ENCODE data around the gene IST1. TPM values are rescaled to one million over a fixed set of nuclear protein-coding genes. Genes with fewer than 3 reads are reported as not detected.

Gene IST1
- total and polyA plus RNA-seq, 12 donors: 80.6 to 140 (median 103) TPM

- intact Hi-C loops (cut with DNase I): no loop called here
- ATAC-seq: no peak
- peaks cover 0 to 73% (median 5%) of the 10 kb centered on the region in 9 donors for H3K36me3 ChIP-seq
These were observed 16.4 kb upstream of the IST1 start for GRCh38 chr16:71878911-71879310.

GRCh38 chr16:71880176-71880575 is 15.2 kb upstream of the IST1 start:
- Histone ChIP-seq H3K4me3 (no peak overlapping the region), H3K27me3 (no peaks in the 10 kb centered on the region), H3K27ac (peak overlapping the region in 1 of 10 donors; percentile 56), H3K36me3 (peaks cover 0 to 63% (median 5%) of the 10 kb centered on the region in 9 donors), H3K4me1 (peaks cover 0 to 43% (median 18%) of the 10 kb centered on the region in 9 donors), H3K9me3 (no peaks in the 10 kb centered on the region)
- DNase-seq (no peak), ATAC-seq (no peak)
- intact Hi-C loops (cut with DNase I): loop anchor here in 8 of 10 donors (5.0 to 10.0 kb wide), 6 partner anchors 33 to 215 kb away; partner anchors contain the start of genes AP1G1 (in 2 of the 8), ATXN1L (in 1 of the 8), DHX38 (in 1 of the 8) and TXNL4B (in 1 of the 8)
- 82 to 85% methylated on average over 4 of the region's 4 CpGs for WGBS, 2 donors
- TF ChIP-seq, protein P1, sequence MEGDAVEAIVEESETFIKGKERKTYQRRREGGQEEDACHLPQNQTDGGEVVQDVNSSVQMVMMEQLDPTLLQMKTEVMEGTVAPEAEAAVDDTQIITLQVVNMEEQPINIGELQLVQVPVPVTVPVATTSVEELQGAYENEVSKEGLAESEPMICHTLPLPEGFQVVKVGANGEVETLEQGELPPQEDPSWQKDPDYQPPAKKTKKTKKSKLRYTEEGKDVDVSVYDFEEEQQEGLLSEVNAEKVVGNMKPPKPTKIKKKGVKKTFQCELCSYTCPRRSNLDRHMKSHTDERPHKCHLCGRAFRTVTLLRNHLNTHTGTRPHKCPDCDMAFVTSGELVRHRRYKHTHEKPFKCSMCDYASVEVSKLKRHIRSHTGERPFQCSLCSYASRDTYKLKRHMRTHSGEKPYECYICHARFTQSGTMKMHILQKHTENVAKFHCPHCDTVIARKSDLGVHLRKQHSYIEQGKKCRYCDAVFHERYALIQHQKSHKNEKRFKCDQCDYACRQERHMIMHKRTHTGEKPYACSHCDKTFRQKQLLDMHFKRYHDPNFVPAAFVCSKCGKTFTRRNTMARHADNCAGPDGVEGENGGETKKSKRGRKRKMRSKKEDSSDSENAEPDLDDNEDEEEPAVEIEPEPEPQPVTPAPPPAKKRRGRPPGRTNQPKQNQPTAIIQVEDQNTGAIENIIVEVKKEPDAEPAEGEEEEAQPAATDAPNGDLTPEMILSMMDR (IDR thresholded peaks at IDR 0.05): no peak

More at GRCh38 chr16:71878911-71879310, 16.4 kb upstream of the IST1 start:
- DNase-seq: no peak
- 64 to 70% methylated on average over 4 of the region's 4 CpGs for WGBS, 2 donors
- TF ChIP-seq, protein P1 (IDR thresholded peaks at IDR 0.05): no peak
- Histone ChIP-seq H3K4me1 (peaks cover 0 to 35% (median 15%) of the 10 kb centered on the region in 9 donors), H3K9me3 (no peaks in the 10 kb centered on the region), H3K27me3 (no peaks in the 10 kb centered on the region), H3K27ac (no peak overlapping the region), H3K4me3 (no peak overlapping the region)

- Histone ChIP-seq H3K27me3 (no peaks in the 10 kb centered on the region), H3K36me3 (peaks cover 0 to 39% (median 0%) of the 10 kb centered on the region in 9 donors), H3K4me1 (peaks cover 0 to 47% (median 18%) of the 10 kb centered on the region in 9 donors), H3K4me3 (peak overlapping the region in 9 of 10 donors; percentile 71 to 99 (median 95)), H3K27ac (peak overlapping the region in 9 of 10 donors; percentile 87 to 94 (median 92)), H3K9me3 (no peaks in the 10 kb centered on the region)
- peak in 1 of 2 donors; percentile 83 for DNase-seq
- TF ChIP-seq, protein P1 (IDR thresholded peaks at IDR 0.05): peak; percentile 81 to 96 (median 88)
- ATAC-seq: peak in 5 of 8 donors; percentile 46 to 77 (median 65)
- WGBS, 2 donors: 9 to 12% methylated on average over 9 of the region's 9 CpGs
- intact Hi-C loops (cut with DNase I): loop anchor here in 9 of 10 donors (1.0 to 10.0 kb wide), 9 partner anchors 35 to 212 kb away; partner anchors contain the start of genes AP1G1 (in 3 of the 9), ATXN1L (in 1 of the 9), DHX38 (in 1 of the 9) and TXNL4B (in 1 of the 9)
These were observed 12.7 kb upstream of the IST1 start for GRCh38 chr16:71882505-71883167.

- ATAC-seq (peak; percentile 46 to 69 (median 61)), DNase-seq (peak in 1 of 2 donors; percentile 46)
- 1% methylated on average over 28 to 46 of the region's 46 CpGs for WGBS, 2 donors
- Histone ChIP-seq H3K27me3 (no peaks in the 10 kb centered on the region), H3K9me3 (no peaks in the 10 kb centered on the region), H3K27ac (peak overlapping the region; percentile 87 to 94 (median 92)), H3K4me1 (peaks cover 0 to 47% (median 18%) of the 10 kb centered on the region in 9 donors), H3K36me3 (peaks cover 0 to 34% (median 0%) of the 10 kb centered on the region in 9 donors), H3K4me3 (peak overlapping the region; percentile 71 to 99 (median 95))
- intact Hi-C loops (cut with DNase I): loop anchor here in 9 of 10 donors (1.0 to 10.0 kb wide), 9 partner anchors 36 to 211 kb away; partner anchors contain the start of genes AP1G1 (in 3 of the 9), ATXN1L (in 1 of the 9), DHX38 (in 1 of the 9) and TXNL4B (in 1 of the 9)
- TF ChIP-seq, protein P1 (IDR thresholded peaks at IDR 0.05): peak in 2 of 9 donors; percentile 43 to 59
These were observed 12.0 kb upstream of the IST1 start for GRCh38 chr16:71883168-71883848.
